ENCODE measurements around the gene SLC25A44.

DNA sequence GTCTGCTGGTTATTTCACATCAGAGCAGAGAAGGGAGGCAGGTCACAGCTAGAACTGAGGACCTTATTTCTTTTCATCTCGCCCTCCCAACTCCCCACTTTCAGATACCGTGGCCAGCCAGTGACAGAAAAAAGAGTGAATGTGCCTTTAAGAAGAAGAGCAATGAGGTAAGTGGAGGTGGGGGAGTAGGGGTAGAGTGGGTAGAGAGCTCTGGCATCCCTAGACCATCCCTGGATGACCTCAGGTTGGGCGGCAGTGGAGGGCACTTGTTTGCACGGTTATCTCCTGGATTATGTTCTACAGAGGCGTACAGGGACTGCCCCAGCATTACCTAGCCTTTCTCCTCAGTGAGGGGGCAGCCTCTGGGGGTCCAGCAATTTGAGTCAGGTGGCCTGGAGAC lies 35.9 kb upstream of the SLC25A44 start:
- no peak for TF ChIP-seq EP300 (IDR thresholded peaks at IDR 0.05)
- TF ChIP-seq, protein P1, sequence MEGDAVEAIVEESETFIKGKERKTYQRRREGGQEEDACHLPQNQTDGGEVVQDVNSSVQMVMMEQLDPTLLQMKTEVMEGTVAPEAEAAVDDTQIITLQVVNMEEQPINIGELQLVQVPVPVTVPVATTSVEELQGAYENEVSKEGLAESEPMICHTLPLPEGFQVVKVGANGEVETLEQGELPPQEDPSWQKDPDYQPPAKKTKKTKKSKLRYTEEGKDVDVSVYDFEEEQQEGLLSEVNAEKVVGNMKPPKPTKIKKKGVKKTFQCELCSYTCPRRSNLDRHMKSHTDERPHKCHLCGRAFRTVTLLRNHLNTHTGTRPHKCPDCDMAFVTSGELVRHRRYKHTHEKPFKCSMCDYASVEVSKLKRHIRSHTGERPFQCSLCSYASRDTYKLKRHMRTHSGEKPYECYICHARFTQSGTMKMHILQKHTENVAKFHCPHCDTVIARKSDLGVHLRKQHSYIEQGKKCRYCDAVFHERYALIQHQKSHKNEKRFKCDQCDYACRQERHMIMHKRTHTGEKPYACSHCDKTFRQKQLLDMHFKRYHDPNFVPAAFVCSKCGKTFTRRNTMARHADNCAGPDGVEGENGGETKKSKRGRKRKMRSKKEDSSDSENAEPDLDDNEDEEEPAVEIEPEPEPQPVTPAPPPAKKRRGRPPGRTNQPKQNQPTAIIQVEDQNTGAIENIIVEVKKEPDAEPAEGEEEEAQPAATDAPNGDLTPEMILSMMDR (IDR thresholded peaks at IDR 0.05) = no peak
